Measurements from ENCODE around the gene FIGN.

Gene FIGN

DNA sequence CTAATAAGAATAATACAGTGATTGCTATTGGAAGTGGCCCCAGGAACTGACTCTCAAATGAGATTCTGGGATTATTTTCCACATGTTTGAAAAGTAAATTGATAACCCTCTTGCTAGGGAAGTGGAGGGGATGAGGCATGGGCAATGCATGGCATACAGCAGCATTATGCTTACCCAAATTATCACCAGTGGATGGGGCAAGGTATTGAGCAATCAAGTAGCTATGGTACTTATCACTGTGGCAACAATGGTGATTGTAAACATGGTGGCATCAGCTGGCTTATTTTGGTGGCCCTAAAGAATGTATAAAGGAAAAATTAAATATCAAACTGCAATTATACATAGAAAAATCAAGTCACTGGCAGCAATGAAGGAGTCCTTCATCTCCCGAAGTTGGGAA, 155.1 kb downstream of the FIGN start:
- TF ChIP-seq CTCF (conservative IDR thresholded peaks at IDR 0.05; ENCODE audit: low read depth, low read length), result no peak
- DNase-seq (ENCODE audit: low read depth), result no peak
- H3K4me3 ChIP-seq (ENCODE audit: low read length), result no peak overlapping the region

DNA sequence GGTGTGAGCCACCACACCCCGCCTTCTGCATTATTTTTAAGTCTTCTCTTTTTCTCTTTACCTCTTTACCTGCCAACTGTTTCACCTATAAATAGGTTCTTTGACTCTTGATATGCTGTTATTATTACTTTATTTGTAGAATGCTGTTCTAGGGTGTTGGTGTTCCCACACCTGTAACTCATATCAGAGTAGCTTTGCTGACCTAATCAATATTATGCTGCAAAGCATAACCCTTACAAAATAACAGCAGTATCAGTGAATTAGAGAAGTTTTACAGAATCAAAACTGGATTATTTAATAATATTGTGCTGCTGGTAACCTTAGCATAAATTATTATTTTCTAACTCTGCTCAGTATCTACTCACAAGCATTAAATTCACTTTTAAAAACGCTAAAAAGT, 161.5 kb downstream of the FIGN start:
- no peak for TF ChIP-seq CTCF (conservative IDR thresholded peaks at IDR 0.05; ENCODE audit: low read depth, low read length)
- no peak for DNase-seq (ENCODE audit: low read depth)
- H3K4me3 ChIP-seq (ENCODE audit: low read length), result no peak overlapping the region

GRCh38 chr2:163573652-163574051, 162.2 kb downstream of the FIGN start:
- no peak for DNase-seq (ENCODE audit: low read depth)
- no peak overlapping the region for H3K4me3 ChIP-seq (ENCODE audit: low read length)
- no peak for TF ChIP-seq CTCF (conservative IDR thresholded peaks at IDR 0.05; ENCODE audit: low read depth, low read length)

- no peak overlapping the region for H3K4me3 ChIP-seq (ENCODE audit: low read length)
- no peak for DNase-seq (ENCODE audit: low read depth)
- no peak for TF ChIP-seq CTCF (conservative IDR thresholded peaks at IDR 0.05; ENCODE audit: low read depth, low read length)
These were observed 163.0 kb downstream of the FIGN start for GRCh38 chr2:163572850-163573249.

DNA sequence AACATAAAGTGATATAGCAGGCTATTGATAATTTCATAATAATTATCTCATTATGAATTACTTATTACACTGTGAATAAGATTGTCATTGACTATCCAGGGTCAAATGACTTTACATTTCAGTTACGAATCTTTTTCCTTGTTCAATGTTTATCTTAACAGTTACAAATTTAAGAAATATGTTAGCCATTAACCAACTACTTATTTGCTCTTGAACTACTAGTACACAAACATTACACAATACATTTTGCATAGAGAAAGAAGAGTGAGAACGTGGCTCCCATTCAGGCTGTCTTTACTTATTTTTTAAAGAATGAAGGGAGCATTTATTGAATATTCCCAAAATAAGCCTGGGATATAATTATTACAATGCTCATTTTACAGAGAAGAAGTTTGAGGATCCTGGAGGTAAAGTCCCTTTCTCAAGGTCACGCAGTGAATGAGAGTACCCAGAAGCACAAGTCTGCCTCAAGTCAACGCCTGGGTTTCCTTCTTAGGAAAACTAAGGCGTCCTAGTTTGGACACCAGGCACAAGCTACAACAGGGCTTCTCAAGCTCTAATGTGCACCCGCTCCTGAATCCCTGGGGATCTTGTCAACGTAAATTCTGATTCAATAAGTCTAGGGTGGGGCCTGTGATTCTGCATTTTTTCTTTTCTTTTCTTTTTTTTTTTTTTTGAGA, 164.2 kb downstream of the FIGN start:
- no peak overlapping the region for H3K4me3 ChIP-seq (ENCODE audit: low read length)
- no peak for DNase-seq (ENCODE audit: low read depth)
- TF ChIP-seq CTCF (conservative IDR thresholded peaks at IDR 0.05; ENCODE audit: low read depth, low read length), result no peak

- no peak overlapping the region for H3K4me3 ChIP-seq (ENCODE audit: low read length)
- no peak for DNase-seq (ENCODE audit: low read depth)
- no peak for TF ChIP-seq CTCF (conservative IDR thresholded peaks at IDR 0.05; ENCODE audit: low read depth, low read length)
These were observed 165.4 kb downstream of the FIGN start for GRCh38 chr2:163570391-163570790.

DNA sequence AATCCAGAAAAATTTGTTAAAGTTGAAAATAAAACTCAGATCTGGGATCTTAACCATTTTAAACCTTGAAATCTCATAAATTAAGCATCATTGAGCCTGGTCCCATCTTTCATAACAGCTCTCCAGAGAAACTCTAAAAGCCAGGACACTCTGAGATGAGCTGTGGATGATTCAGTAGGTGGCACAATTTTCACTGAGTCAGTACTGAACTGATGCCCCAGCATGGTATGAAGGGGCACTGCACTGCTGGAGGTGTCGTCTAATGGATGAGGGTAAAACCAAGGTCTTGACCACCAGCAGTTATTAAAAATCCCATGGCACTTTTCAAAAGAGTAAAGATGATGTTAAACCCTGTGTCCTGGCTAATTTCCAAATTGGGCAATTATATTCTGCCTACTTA, 170.6 kb downstream of the FIGN start:
- DNase-seq (ENCODE audit: low read depth), result no peak
- no peak for TF ChIP-seq CTCF (conservative IDR thresholded peaks at IDR 0.05; ENCODE audit: low read depth, low read length)
- H3K4me3 ChIP-seq (ENCODE audit: low read length), result no peak overlapping the region

Measured in retinal pigment epithelial cell (primary cell).